OCI-LY7 (cell line): ENCODE data around the gene PLPP3.

ENCODE experiments used
- CTCF ChIP-seq: fragments of 200-600 bp; sonication (generic); conservative IDR thresholded peaks from 2 replicates; pipeline ENCODE4 v1.5.1; 2014; ENCODE audit warnings: mild to moderate bottlenecking, antibody characterized with exemption, low read length, moderate library complexity, mixed read lengths
- EZH2phosphoT487 ChIP-seq: fragments of 200-600 bp; sonication (generic); IDR thresholded peaks from 2 replicates; pipeline ENCODE4 v1.6.1; 2018; ENCODE audit warnings: low read depth, borderline replicate concordance, mild to moderate bottlenecking, mixed run types, antibody characterized with exemption, low read length, moderate library complexity, mixed read lengths

- TF ChIP-seq CTCF (no peak), EZH2phosphoT487 (no peak)
Measured at GRCh38 chr1:56468518-56468917, 110.8 kb downstream of the PLPP3 start.
